RWPE1 (cell line): ENCODE measurements around the gene SPINK1.
"Not testable (repeated sequence)": the region's sequence is repeated elsewhere in the genome, so short reads cannot be mapped to it uniquely, and the experiment has no call there.

ENCODE experiments used
- CTCF ChIA-PET: fragments of 350-600 bp; sonication (Branson Sonifier 250); formaldehyde crosslinking; extraction: SDS; loops from one replicate; lab custom pipeline; 2021; lab: Yijun Ruan, JAX
- POLR2A ChIA-PET: fragments of 400-600 bp; formaldehyde crosslinking; extraction: SDS; loops from one replicate; lab custom pipeline; 2020; ENCODE audit warnings: antibody characterized with exemption; ENCODE audit not compliant: low non-redundant PET; lab: Yijun Ruan, JAX
- DNase-seq: peaks from one replicate; pipeline ENCODE4 v3.0.0; 2012; ENCODE audit warnings: low spot score
- H3K27ac ChIP-seq: fragments of 450-650 bp; 2 replicates; pipeline ENCODE4 v1.5.1; 2017
- CTCF ChIP-seq: fragments of 450-650 bp; conservative IDR thresholded peaks from 2 replicates; pipeline ENCODE4 v1.5.1; 2017; ENCODE audit warnings: low read depth, mild to moderate bottlenecking

SPINK1 gene

GRCh38 chr5:147830035-147830434 is 1.4 kb downstream of the SPINK1 start:
- ChIA-PET CTCF (interaction anchor here (0.7 to 1.1 kb wide), 2 partner anchors 20 to 27 kb away, joined by 3 read pairs; no protein-coding TSS in a partner anchor), POLR2A (no interaction called here)
- TF ChIP-seq CTCF, result no peak
- no peak for DNase-seq
- no peak overlapping the region for H3K27ac ChIP-seq

- H3K27ac ChIP-seq, DNase-seq, POLR2A ChIA-PET: not testable (repeated sequence)
- CTCF ChIA-PET, result interaction anchor here (0.6 to 1.3 kb wide), 2 partner anchors 199 kb away, joined by 3 to 6 read pairs; no protein-coding TSS in a partner anchor
Observed at GRCh38 chr5:147827017-147827416, 4.5 kb downstream of the SPINK1 start.

- POLR2A ChIA-PET, result no interaction called here
- no peak for DNase-seq
- TF ChIP-seq CTCF, result no peak
- CTCF ChIA-PET, result interaction anchor here (0.6 to 1.3 kb wide), 2 partner anchors 198 to 199 kb away, joined by 3 to 6 read pairs; no protein-coding TSS in a partner anchor
- H3K27ac ChIP-seq, result no peak overlapping the region
Observed at GRCh38 chr5:147826361-147826760, 5.1 kb downstream of the SPINK1 start.

GRCh38 chr5:147822686-147823491 is 8.6 kb downstream of the SPINK1 start:
- no peak overlapping the region for H3K27ac ChIP-seq
- ChIA-PET CTCF (interaction anchor here (0.5 to 2.3 kb wide), 24 partner anchors 9 to 575 kb away, joined by 3 to 69 read pairs (median 4); no protein-coding TSS in a partner anchor), POLR2A (no interaction called here)
- DNase-seq, result peak; percentile 46
- peak; percentile 89 for TF ChIP-seq CTCF

DNA sequence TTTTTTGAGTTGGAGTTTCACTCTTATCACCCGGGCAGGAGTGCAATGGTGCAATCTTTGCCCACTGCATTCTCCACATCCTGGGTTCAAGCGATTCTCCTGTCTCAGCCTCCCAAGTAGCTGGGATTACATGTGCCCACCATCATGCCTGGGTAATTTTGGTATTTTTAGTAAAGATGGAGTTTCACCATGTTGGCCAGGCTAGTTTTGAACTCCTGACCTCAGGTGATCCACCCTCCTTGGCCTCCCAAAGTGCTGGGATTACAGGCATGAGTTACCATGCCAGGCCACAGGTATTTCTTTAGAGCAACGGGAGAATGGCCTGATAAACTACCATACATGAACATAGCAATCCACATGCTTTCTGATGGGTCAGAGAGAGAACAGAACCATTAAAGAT is 9.2 kb downstream of the SPINK1 start:
- POLR2A ChIA-PET, result not testable (repeated sequence)

GRCh38 chr5:147821766-147822165 is 9.7 kb downstream of the SPINK1 start:
- ChIA-PET CTCF (interaction anchor here (1.1 to 2.3 kb wide), 2 partner anchors 182 to 193 kb away, joined by 4 to 69 read pairs; no protein-coding TSS in a partner anchor), POLR2A (no interaction called here)

More for the DNA sequence above, 9.2 kb downstream of the SPINK1 start:
- not testable (repeated sequence) for DNase-seq, H3K27ac ChIP-seq
- CTCF ChIA-PET, result interaction anchor here (0.5 to 2.3 kb wide), 19 partner anchors 8 to 574 kb away, joined by 3 to 69 read pairs (median 4); no protein-coding TSS in a partner anchor

More at GRCh38 chr5:147821766-147822165, 9.7 kb downstream of the SPINK1 start:
- no peak overlapping the region for H3K27ac ChIP-seq
- TF ChIP-seq CTCF, result no peak
- no peak for DNase-seq
